ENCODE data around the gene GLP2R.

Gene GLP2R

GRCh38 chr17:9814337-9814945 lies 11.3 kb upstream of the GLP2R start:
- H3K27ac ChIP-seq = no peak overlapping the region
- no peaks in the 10 kb centered on the region for H3K36me3 ChIP-seq
- no peaks in the 10 kb centered on the region for H3K9me3 ChIP-seq
- no peak overlapping the region for H3K4me3 ChIP-seq (ENCODE audit: low read depth in 1 of 2, low read length in 1 of 2)
- no peak for TF ChIP-seq CTCF (IDR thresholded peaks at IDR 0.05)
- H3K27me3 ChIP-seq = peaks cover 17% of the 10 kb centered on the region
- H3K4me1 ChIP-seq (ENCODE audit: control insufficient read depth in 1 of 2, insufficient read depth in 1 of 2, low read depth in 1 of 2, low read length in 1 of 2) = no peaks in the 10 kb centered on the region

GRCh38 chr17:9816472-9816871 lies 9.3 kb upstream of the GLP2R start:
- no peaks in the 10 kb centered on the region for H3K4me1 ChIP-seq (ENCODE audit: control insufficient read depth in 1 of 2, insufficient read depth in 1 of 2, low read depth in 1 of 2, low read length in 1 of 2)
- no peak for TF ChIP-seq CTCF (IDR thresholded peaks at IDR 0.05)

GRCh38 chr17:9817086-9817485 lies 8.6 kb upstream of the GLP2R start:
- peaks cover 5% of the 10 kb centered on the region for H3K27me3 ChIP-seq
- no peak for TF ChIP-seq CTCF (IDR thresholded peaks at IDR 0.05)
- H3K27ac ChIP-seq = no peak overlapping the region
- H3K4me1 ChIP-seq (ENCODE audit: control insufficient read depth in 1 of 2, insufficient read depth in 1 of 2, low read depth in 1 of 2, low read length in 1 of 2) = no peaks in the 10 kb centered on the region
- no peaks in the 10 kb centered on the region for H3K36me3 ChIP-seq
- no peaks in the 10 kb centered on the region for H3K9me3 ChIP-seq
- H3K4me3 ChIP-seq (ENCODE audit: low read depth in 1 of 2, low read length in 1 of 2) = no peak overlapping the region

More at GRCh38 chr17:9816472-9816871, 9.3 kb upstream of the GLP2R start:
- Histone ChIP-seq H3K9me3 (no peaks in the 10 kb centered on the region), H3K27me3 (peaks cover 8% of the 10 kb centered on the region), H3K36me3 (no peaks in the 10 kb centered on the region), H3K4me3 (ENCODE audit: low read depth in 1 of 2, low read length in 1 of 2) (no peak overlapping the region), H3K27ac (no peak overlapping the region)

- Histone ChIP-seq H3K9me3 (no peaks in the 10 kb centered on the region), H3K27me3 (peaks cover 5% of the 10 kb centered on the region), H3K36me3 (no peaks in the 10 kb centered on the region), H3K4me3 (ENCODE audit: low read depth in 1 of 2, low read length in 1 of 2) (no peak overlapping the region), H3K27ac (no peak overlapping the region), H3K4me1 (ENCODE audit: control insufficient read depth in 1 of 2, insufficient read depth in 1 of 2, low read depth in 1 of 2, low read length in 1 of 2) (no peaks in the 10 kb centered on the region)
- no peak for TF ChIP-seq CTCF (IDR thresholded peaks at IDR 0.05)
Observed at GRCh38 chr17:9818760-9819159, 7.0 kb upstream of the GLP2R start.

GRCh38 chr17:9820448-9820847 lies 5.3 kb upstream of the GLP2R start:
- no peak for TF ChIP-seq CTCF (IDR thresholded peaks at IDR 0.05)
- Histone ChIP-seq H3K4me1 (ENCODE audit: control insufficient read depth in 1 of 2, insufficient read depth in 1 of 2, low read depth in 1 of 2, low read length in 1 of 2) (no peaks in the 10 kb centered on the region), H3K27ac (no peak overlapping the region), H3K4me3 (ENCODE audit: low read depth in 1 of 2, low read length in 1 of 2) (no peak overlapping the region), H3K27me3 (peaks cover 13% of the 10 kb centered on the region), H3K36me3 (no peaks in the 10 kb centered on the region), H3K9me3 (no peaks in the 10 kb centered on the region)
